Colonic mucosa (tissue), 4 donors: ENCODE data around the gene ZNF214. TPM values are rescaled to one million over a fixed set of nuclear protein-coding genes. Genes with fewer than 3 reads are reported as not detected.
"Not testable (repeated sequence)": the region's sequence is repeated elsewhere in the genome, so short reads cannot be mapped to it uniquely, and the experiment has no call there.

Experiments
- DNase-seq: peaks from one replicate; pipeline ENCODE4 v3.0.0-alpha.2; 2020
- H3K27ac ChIP-seq: fragments of 200-600 bp; one replicate; pipeline ENCODE4 v1.8.0; 2021
- H3K27me3 ChIP-seq: fragments of 200-600 bp; one replicate; pipeline ENCODE4 v1.8.0; 2021
- H3K36me3 ChIP-seq: fragments of 200-600 bp; one replicate; pipeline ENCODE4 v1.8.0; 2021
- H3K4me1 ChIP-seq: fragments of 200-600 bp; one replicate; pipeline ENCODE4 v1.8.0; 2021; ENCODE audit warnings: mild to moderate bottlenecking
- H3K4me3 ChIP-seq: fragments of 200-600 bp; one replicate; pipeline ENCODE4 v1.8.0; 2021
- H3K9ac ChIP-seq, 2 donors: one replicate each; pipeline ENCODE4 v1.7.0; 2013; ENCODE audit warnings: control low read depth in 2 of 2, low read depth in 2 of 2, low read length in 2 of 2
- H3K9me3 ChIP-seq: fragments of 200-600 bp; one replicate; pipeline ENCODE4 v1.8.0; 2021
- intact Hi-C: fragments of 100-400 bp; cut with DNase I; formaldehyde crosslinking; loops from one replicate; pipeline ENCODE4 v1.14.1; 2022
- total RNA-seq, 2 donors: library from RNA; stranded (reverse); fragmentation: NEBNext Ultra II Directional in 1 of 2; extraction: Animal tissue kit (Norgen Biotek cat#: 25700) in 1 of 2; gene quantifications; one replicate each; pipeline ENCODE4 v1.2.1, GENCODE V29; 2021
- TF ChIP-seq, protein P1 (sequence below): fragments of 200-600 bp; IDR thresholded peaks from one replicate; pipeline ENCODE4 v1.8.0; 2022; ENCODE audit warnings: antibody characterized with exemption, mild to moderate bottlenecking
- donor health status: healthy.
- donor health status: DM: no; HTN: no; CAD: no.
- donor health status: DM: no; HTN: no; CAD: no.

ZNF214 gene
- total RNA-seq, 2 donors from 2014 or later, result 1.9 to 2.6 TPM

DNA sequence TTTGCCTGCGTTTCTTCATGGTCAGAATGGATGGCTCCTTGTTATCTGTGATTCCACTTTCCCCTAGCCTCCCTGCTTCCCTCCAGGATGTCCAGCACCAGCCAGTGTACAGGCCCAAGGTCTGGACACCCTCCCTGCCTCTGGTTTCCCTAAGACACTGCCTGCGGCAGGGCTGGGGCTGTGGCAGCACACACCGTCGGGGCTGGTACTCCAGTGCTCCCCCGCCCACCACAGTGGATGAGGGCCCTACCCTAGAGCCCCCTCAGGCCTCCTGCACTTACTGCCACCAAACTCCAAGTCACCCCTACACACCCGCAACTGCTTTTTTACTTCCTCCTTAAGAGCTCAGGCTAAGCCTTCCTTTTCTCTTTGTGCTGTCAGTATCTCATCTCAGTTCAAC lies 28.9 kb downstream of the ZNF214 start:
- intact Hi-C loops, result no loop called here
- TF ChIP-seq, protein P1, sequence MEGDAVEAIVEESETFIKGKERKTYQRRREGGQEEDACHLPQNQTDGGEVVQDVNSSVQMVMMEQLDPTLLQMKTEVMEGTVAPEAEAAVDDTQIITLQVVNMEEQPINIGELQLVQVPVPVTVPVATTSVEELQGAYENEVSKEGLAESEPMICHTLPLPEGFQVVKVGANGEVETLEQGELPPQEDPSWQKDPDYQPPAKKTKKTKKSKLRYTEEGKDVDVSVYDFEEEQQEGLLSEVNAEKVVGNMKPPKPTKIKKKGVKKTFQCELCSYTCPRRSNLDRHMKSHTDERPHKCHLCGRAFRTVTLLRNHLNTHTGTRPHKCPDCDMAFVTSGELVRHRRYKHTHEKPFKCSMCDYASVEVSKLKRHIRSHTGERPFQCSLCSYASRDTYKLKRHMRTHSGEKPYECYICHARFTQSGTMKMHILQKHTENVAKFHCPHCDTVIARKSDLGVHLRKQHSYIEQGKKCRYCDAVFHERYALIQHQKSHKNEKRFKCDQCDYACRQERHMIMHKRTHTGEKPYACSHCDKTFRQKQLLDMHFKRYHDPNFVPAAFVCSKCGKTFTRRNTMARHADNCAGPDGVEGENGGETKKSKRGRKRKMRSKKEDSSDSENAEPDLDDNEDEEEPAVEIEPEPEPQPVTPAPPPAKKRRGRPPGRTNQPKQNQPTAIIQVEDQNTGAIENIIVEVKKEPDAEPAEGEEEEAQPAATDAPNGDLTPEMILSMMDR, result no peak
- H3K36me3 ChIP-seq, result no peaks in the 10 kb centered on the region
- H3K27ac ChIP-seq, result no peak overlapping the region
- H3K9me3 ChIP-seq, result no peaks in the 10 kb centered on the region
- H3K4me3 ChIP-seq, result no peak overlapping the region
- H3K9ac ChIP-seq, result no peak overlapping the region
- H3K27me3 ChIP-seq, result no peaks in the 10 kb centered on the region
- no peak for DNase-seq
- no peaks in the 10 kb centered on the region for H3K4me1 ChIP-seq

DNA sequence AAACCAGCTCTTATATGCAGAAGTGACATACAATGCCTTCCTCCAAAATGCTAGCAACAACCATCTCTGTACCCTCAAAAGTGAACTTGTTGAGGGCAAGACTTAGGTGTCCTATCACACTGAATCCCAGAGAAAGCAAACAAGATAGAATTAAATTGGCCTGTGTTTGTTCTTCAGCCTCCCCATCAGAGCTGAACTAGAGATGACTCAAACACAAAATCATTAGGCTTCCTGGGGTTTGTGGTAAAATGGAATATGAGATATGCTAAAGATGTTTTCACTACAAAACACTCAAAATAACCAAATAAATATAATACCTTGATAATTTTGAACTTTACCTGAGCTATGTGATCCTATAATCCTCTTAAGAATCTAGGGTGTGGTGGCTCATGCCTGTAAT lies 31.6 kb downstream of the ZNF214 start:
- no peak overlapping the region for H3K27ac ChIP-seq
- H3K4me1 ChIP-seq, result no peaks in the 10 kb centered on the region
- no peak overlapping the region for H3K4me3 ChIP-seq
- H3K9me3 ChIP-seq, result no peaks in the 10 kb centered on the region
- TF ChIP-seq, protein P1, result no peak
- intact Hi-C loops, result no loop called here
- H3K9ac ChIP-seq, result no peak overlapping the region
- no peaks in the 10 kb centered on the region for H3K36me3 ChIP-seq
- H3K27me3 ChIP-seq, result no peaks in the 10 kb centered on the region
- no peak for DNase-seq

DNA sequence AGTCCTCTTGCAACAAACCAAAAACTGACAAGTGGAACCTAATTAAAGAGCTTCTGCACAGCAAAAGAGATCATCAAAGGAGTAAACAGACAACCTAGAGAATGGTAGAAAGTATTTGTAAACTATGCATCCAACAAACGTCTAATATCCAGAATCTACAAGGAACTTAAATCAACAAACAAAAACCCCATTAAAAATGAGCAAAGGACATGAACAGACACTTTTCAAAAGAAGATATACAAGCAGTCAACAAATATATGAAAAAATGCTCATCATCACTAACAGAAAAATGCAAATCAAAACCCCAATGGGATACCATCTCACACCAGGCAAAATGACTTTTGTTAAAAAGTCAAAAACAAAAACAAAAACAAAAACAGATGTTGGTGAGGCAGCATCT lies 33.7 kb downstream of the ZNF214 start:
- Histone ChIP-seq H3K27me3 (no peaks in the 10 kb centered on the region), H3K9ac (no peak overlapping the region), H3K9me3 (no peaks in the 10 kb centered on the region), H3K27ac (no peak overlapping the region), H3K36me3 (no peaks in the 10 kb centered on the region), H3K4me3 (no peak overlapping the region), H3K4me1 (no peaks in the 10 kb centered on the region)
- TF ChIP-seq, protein P1, result no peak
- intact Hi-C loops, result no loop called here
- DNase-seq, result no peak

DNA sequence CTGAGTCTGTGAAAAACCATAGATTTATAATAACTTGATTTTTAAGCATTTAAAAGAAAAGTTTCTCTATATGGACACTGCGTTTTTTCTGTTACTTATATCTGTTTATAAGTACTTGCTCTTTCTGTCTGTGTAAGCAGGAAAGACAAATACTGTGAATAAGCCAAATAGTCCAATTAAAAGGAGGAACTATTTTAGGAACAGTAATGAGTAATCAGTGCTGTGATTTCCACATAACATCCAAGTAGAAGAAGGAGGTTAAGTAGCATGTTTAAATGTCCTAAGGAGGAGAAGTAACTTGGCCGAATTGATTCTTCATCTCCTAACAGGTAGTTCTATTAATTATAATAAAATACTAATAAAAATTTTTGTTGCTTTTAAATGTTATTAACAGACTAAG lies 40.8 kb downstream of the ZNF214 start:
- Histone ChIP-seq H3K4me3 (no peak overlapping the region), H3K27ac (no peak overlapping the region), H3K36me3 (no peaks in the 10 kb centered on the region), H3K4me1 (no peaks in the 10 kb centered on the region), H3K27me3 (no peaks in the 10 kb centered on the region), H3K9me3 (no peaks in the 10 kb centered on the region), H3K9ac (no peak overlapping the region)
- TF ChIP-seq, protein P1, result no peak
- DNase-seq, result no peak
- intact Hi-C loops, result no loop called here

DNA sequence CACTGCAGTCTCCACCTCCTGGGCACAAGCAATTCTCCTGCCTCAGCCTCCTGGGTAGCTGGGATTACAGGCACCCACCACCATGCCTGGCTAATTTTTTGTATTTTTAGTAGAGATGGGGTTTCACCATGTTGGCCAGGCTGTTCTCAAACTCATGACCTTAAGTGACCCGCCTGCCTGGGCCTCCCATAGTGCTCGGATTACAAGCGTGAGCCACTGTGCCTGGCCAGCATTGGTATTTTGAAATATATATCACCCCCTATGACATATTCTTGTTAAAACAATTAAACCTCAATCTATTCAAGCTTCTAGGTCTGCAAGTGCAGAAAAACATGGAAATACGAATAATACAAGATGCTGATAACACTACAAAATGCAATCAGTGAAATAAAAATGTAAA lies 50.3 kb downstream of the ZNF214 start:
- intact Hi-C loops, H3K27ac ChIP-seq, H3K36me3 ChIP-seq, H3K9me3 ChIP-seq, H3K4me3 ChIP-seq, DNase-seq, H3K9ac ChIP-seq, H3K27me3 ChIP-seq, H3K4me1 ChIP-seq: not testable (repeated sequence)

DNA sequence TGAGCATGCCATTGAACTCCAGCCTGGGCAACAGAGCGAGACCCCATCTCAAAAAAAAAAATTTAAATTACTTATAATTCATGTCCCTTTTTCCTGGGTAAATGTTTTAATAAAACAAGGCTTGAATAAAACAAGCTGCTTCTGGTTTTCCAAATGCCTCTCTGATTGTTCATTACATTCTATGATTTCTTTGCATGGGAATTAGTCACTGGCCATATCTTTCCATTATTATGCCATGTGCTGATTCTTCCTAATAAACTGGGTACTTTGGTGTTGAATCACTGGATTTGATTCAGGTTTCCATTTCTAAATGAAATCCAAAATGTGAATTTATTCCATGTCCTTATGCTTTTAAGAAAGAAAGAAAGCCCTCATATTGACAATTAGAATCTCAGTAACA lies 51.3 kb downstream of the ZNF214 start:
- DNase-seq, result no peak
- TF ChIP-seq, protein P1, result no peak
- Histone ChIP-seq H3K36me3 (no peaks in the 10 kb centered on the region), H3K9me3 (no peaks in the 10 kb centered on the region), H3K9ac (no peak overlapping the region), H3K27me3 (no peaks in the 10 kb centered on the region), H3K4me3 (no peak overlapping the region), H3K4me1 (no peaks in the 10 kb centered on the region), H3K27ac (no peak overlapping the region)
- intact Hi-C loops, result no loop called here
